ENCODE measurements around the gene RFFL. TPM values are rescaled to one million over a fixed set of nuclear protein-coding genes. Genes with fewer than 3 reads are reported as not detected.

Gene RFFL
- total and polyA plus RNA-seq, 2 of the 4 experiments (the other 2 are of a cell fraction): 11.6 to 19.2 TPM

DNA sequence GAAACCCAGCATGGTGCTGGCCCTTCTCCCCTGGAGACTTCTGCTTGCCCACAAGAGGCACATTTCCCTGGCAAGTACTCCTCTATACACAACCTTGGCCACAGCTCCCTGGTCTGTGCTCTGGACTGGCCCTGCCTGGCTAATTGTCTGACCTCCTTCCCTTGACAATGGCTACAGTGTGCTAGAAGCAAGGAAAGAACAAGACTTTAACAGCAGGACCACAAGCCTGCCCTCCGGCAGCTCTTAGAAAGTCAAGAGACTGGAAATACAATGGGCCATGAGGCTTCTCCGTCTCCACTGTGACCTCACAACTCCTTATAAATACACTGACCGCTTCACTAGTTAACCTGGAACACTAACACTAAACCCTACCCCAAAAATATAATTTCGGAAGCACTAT is 46.5 kb downstream of the RFFL start:
- H4K5ac ChIP-seq (ENCODE audit: low read depth, low read length): no peak overlapping the region
- no peak overlapping the region for H3K4ac ChIP-seq (ENCODE audit: low read depth, low read length)
- H2BK5ac ChIP-seq (ENCODE audit: low read depth, low read length, poor library complexity, severe bottlenecking): no peak overlapping the region
- TF ChIP-seq, protein P1, sequence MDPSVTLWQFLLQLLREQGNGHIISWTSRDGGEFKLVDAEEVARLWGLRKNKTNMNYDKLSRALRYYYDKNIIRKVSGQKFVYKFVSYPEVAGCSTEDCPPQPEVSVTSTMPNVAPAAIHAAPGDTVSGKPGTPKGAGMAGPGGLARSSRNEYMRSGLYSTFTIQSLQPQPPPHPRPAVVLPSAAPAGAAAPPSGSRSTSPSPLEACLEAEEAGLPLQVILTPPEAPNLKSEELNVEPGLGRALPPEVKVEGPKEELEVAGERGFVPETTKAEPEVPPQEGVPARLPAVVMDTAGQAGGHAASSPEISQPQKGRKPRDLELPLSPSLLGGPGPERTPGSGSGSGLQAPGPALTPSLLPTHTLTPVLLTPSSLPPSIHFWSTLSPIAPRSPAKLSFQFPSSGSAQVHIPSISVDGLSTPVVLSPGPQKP (IDR thresholded peaks at IDR 0.05; ENCODE audit: borderline replicate concordance, low read depth, low read length): no peak
- TF ChIP-seq BHLHE40 (IDR thresholded peaks at IDR 0.05; ENCODE audit: low read depth, low read length) (no peak), POLR2A (IDR thresholded peaks at IDR 0.05; ENCODE audit: low read depth, low read length) (no peak), CTCF (conservative IDR thresholded peaks at IDR 0.05; ENCODE audit: low read depth, low read length) (no peak), RCOR1 (IDR thresholded peaks at IDR 0.05; ENCODE audit: insufficient replicate concordance, low read length) (no peak), MXI1 (IDR thresholded peaks at IDR 0.05; ENCODE audit: borderline replicate concordance, low read depth, low read length) (no peak), MAFK (IDR thresholded peaks at IDR 0.05; ENCODE audit: low read depth, low read length) (no peak), SMC3 (IDR thresholded peaks at IDR 0.05; ENCODE audit: low read depth, low read length) (no peak), NFE2L2 (IDR thresholded peaks at IDR 0.05; ENCODE audit: low read depth, low read length) (no peak), RFX5 (IDR thresholded peaks at IDR 0.05; ENCODE audit: low read depth, low read length) (no peak), MAZ (IDR thresholded peaks at IDR 0.05; ENCODE audit: borderline replicate concordance, low read depth, low read length) (no peak), CEBPB (IDR thresholded peaks at IDR 0.05; ENCODE audit: low read depth, low read length) (no peak), FOS (IDR thresholded peaks at IDR 0.05; ENCODE audit: low read depth, low read length) (no peak), CHD1 (IDR thresholded peaks at IDR 0.05; ENCODE audit: low read depth, low read length) (no peak), RAD21 (IDR thresholded peaks at IDR 0.05; ENCODE audit: low read length) (no peak)
- TF ChIP-seq, protein P2, sequence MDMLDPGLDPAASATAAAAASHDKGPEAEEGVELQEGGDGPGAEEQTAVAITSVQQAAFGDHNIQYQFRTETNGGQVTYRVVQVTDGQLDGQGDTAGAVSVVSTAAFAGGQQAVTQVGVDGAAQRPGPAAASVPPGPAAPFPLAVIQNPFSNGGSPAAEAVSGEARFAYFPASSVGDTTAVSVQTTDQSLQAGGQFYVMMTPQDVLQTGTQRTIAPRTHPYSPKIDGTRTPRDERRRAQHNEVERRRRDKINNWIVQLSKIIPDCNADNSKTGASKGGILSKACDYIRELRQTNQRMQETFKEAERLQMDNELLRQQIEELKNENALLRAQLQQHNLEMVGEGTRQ (IDR thresholded peaks at IDR 0.05; ENCODE audit: low read depth, low read length): no peak
- peaks cover 28% of the 10 kb centered on the region for H3K36me3 ChIP-seq (ENCODE audit: control insufficient read depth, insufficient read depth, low read length)
- H3K4me3 ChIP-seq (ENCODE audit: insufficient read depth, low read depth, low read length): no peak overlapping the region
- ATAC-seq (ENCODE audit: low read depth) (no peak), DNase-seq (no peak)
- H4K91ac ChIP-seq (ENCODE audit: insufficient read depth, low read depth, low read length): no peak overlapping the region
- H3K23ac ChIP-seq (ENCODE audit: low read depth, low read length): no peak overlapping the region
- peaks cover 10% of the 10 kb centered on the region; the same call in 1 of the 2 replicates for H3K9me1 ChIP-seq (ENCODE audit: insufficient read depth, low read length)
- no peak overlapping the region for H3K56ac ChIP-seq (ENCODE audit: extremely low read depth, insufficient read depth, low read length)
- H3K27ac ChIP-seq (ENCODE audit: insufficient read depth, low read length): no peak overlapping the region
- H2AFZ ChIP-seq (replicated peaks; ENCODE audit: low read length, poor library complexity): no peak overlapping the region
- H3K9ac ChIP-seq (ENCODE audit: low read depth, low read length): no peak overlapping the region
- no peaks in the 10 kb centered on the region for H4K20me1 ChIP-seq (ENCODE audit: insufficient read depth, low read length)
- no peak overlapping the region for H3K18ac ChIP-seq (ENCODE audit: low read depth, low read length)
- no peak overlapping the region for H2BK20ac ChIP-seq (ENCODE audit: low read depth, low read length)
- no peak overlapping the region for H2AK5ac ChIP-seq (ENCODE audit: low read depth, low read length)
- in situ Hi-C loops (cut with MboI; ENCODE audit: low sequenced_read_pairs): no loop called here
- H3K27me3 ChIP-seq (ENCODE audit: control insufficient read depth, insufficient read depth, low read length): no peaks in the 10 kb centered on the region
- H2BK120ac ChIP-seq (ENCODE audit: low read depth, low read length): no peak overlapping the region
- intact Hi-C loops (cut with micrococcal nuclease): no loop called here
- no peak overlapping the region for H3K14ac ChIP-seq (replicated peaks; ENCODE audit: low read depth, low read length)
- no peak overlapping the region for H3K4me2 ChIP-seq (ENCODE audit: low read depth, low read length)
- WGBS, 2 experiments (ENCODE audit: extremely low coverage in 2 of 2, insufficient read length in 1 of 2): no CpG with 5 or more reads among the region's 4 CpGs
- H2BK15ac ChIP-seq (ENCODE audit: low read depth, low read length): no peak overlapping the region
- H3K79me1 ChIP-seq (ENCODE audit: low read depth in 1 of 2, low read length in 2 of 2): peaks cover 15 to 50% of the 10 kb centered on the region in 2 experiments
- H2AK9ac ChIP-seq (replicated peaks; ENCODE audit: low read depth, low read length, poor library complexity): no peak overlapping the region
- no peaks in the 10 kb centered on the region for H3K9me3 ChIP-seq (ENCODE audit: control insufficient read depth, insufficient read depth, low read length)
- no peaks in the 10 kb centered on the region for H3K4me1 ChIP-seq (ENCODE audit: control insufficient read depth, insufficient read depth, low read length)
- no TSS peak for BruUV-seq (replicated peaks)
- CTCF ChIA-PET: no interaction called here
- POLR2A ChIA-PET (ENCODE audit: unreplicated experiment): no interaction called here
- no peak overlapping the region for H4K8ac ChIP-seq (ENCODE audit: low read depth in 2 of 2, low read length in 2 of 2)
- dilution Hi-C loops (cut with HindIII; ENCODE audit: low sequenced_read_pairs, unreplicated experiment): no loop called here
